HepG2 (cell line): ENCODE data around the gene APRT. TPM values are rescaled to one million over a fixed set of nuclear protein-coding genes. Genes with fewer than 3 reads are reported as not detected.

Experiments
- ATF2 ChIP-seq: sonication (generic); formaldehyde crosslinking; IDR thresholded peaks from 2 replicates; pipeline ENCODE4 v1.4.0; 2020; ENCODE audit warnings: missing genetic modification reagents
- ATF5 ChIP-seq: sonication (generic); formaldehyde crosslinking; IDR thresholded peaks from 2 replicates; pipeline ENCODE4 v1.4.0; 2020; ENCODE audit warnings: mild to moderate bottlenecking, low read depth, missing genetic modification reagents
- DMAP1 ChIP-seq: IDR thresholded peaks from 2 replicates; pipeline ENCODE4 v1.6.1; 2016
- FOXC1 ChIP-seq: sonication (generic); formaldehyde crosslinking; IDR thresholded peaks from 2 replicates; pipeline ENCODE4 v1.8.0; 2022; ENCODE audit warnings: mild to moderate bottlenecking, missing genetic modification reagents, borderline replicate concordance
- HES4 ChIP-seq: sonication (generic); formaldehyde crosslinking; IDR thresholded peaks from 2 replicates; pipeline ENCODE4 v1.9.0; 2021; ENCODE audit warnings: mild to moderate bottlenecking, missing genetic modification reagents, borderline replicate concordance
- IKZF4 ChIP-seq: sonication (generic); formaldehyde crosslinking; IDR thresholded peaks from 2 replicates; pipeline ENCODE4 v1.5.1; 2020; ENCODE audit warnings: borderline replicate concordance, mild to moderate bottlenecking, low read depth, missing genetic modification reagents; ENCODE audit errors: not compliant biosample characterization
- KAT7 ChIP-seq: IDR thresholded peaks from 2 replicates; pipeline ENCODE4 v1.6.1; 2018; ENCODE audit warnings: borderline replicate concordance, missing compliant biosample characterization
- MXD1 ChIP-seq: sonication (generic); formaldehyde crosslinking; IDR thresholded peaks from 2 replicates; pipeline ENCODE4 v1.4.0; 2020; ENCODE audit warnings: mild to moderate bottlenecking, missing genetic modification reagents
- MXD4 ChIP-seq: IDR thresholded peaks from 2 replicates; pipeline ENCODE4 v1.6.1; 2016; ENCODE audit warnings: mild to moderate bottlenecking, missing biosample characterization, missing genetic modification reagents
- NKX3-1 ChIP-seq: sonication (generic); formaldehyde crosslinking; IDR thresholded peaks from 2 replicates; pipeline ENCODE4 v1.5.0; 2020; ENCODE audit warnings: missing genetic modification reagents
- NR2F2 ChIP-seq: IDR thresholded peaks from 2 replicates; pipeline ENCODE4 v1.6.1; 2012; ENCODE audit warnings: low read depth, inconsistent platforms, borderline replicate concordance
- PAWR ChIP-seq: sonication (generic); formaldehyde crosslinking; IDR thresholded peaks from 2 replicates; pipeline ENCODE4 v1.4.0; 2020; ENCODE audit warnings: missing genetic modification reagents, mild to moderate bottlenecking, borderline replicate concordance
- PLRG1 ChIP-seq: fragments of 450-650 bp; conservative IDR thresholded peaks from 2 replicates; pipeline ENCODE4 v1.6.1; 2016
- POLR2A ChIP-seq, 2 experiments: IDR thresholded peaks; 2 replicates each; pipeline ENCODE4 v1.6.1; 2011; ENCODE audit warnings: low read depth in 2 of 2, low read length in 2 of 2, mild to moderate bottlenecking in 1 of 2, moderate library complexity in 1 of 2; ENCODE audit not compliant: insufficient read depth in 1 of 2
- SP140L ChIP-seq: sonication (generic); formaldehyde crosslinking; IDR thresholded peaks from 2 replicates; pipeline ENCODE4 v1.4.0; 2020; ENCODE audit warnings: missing genetic modification reagents, borderline replicate concordance
- TOPORS ChIP-seq: sonication (generic); formaldehyde crosslinking; IDR thresholded peaks from 2 replicates; pipeline ENCODE4 v1.8.0; 2023; ENCODE audit warnings: mild to moderate bottlenecking, missing genetic modification reagents
- ZBTB1 ChIP-seq: sonication (generic); formaldehyde crosslinking; IDR thresholded peaks from 2 replicates; pipeline ENCODE4 v1.4.0; 2020; ENCODE audit warnings: missing genetic modification reagents, borderline replicate concordance
- ZIK1 ChIP-seq: sonication (generic); formaldehyde crosslinking; IDR thresholded peaks from 2 replicates; pipeline ENCODE4 v1.5.0; 2020; ENCODE audit warnings: mild to moderate bottlenecking, low read depth, missing genetic modification reagents, borderline replicate concordance
- ZNF235 ChIP-seq: sonication (generic); formaldehyde crosslinking; IDR thresholded peaks from 2 replicates; pipeline ENCODE4 v1.8.1; 2023; ENCODE audit warnings: mild to moderate bottlenecking, missing genetic modification reagents, borderline replicate concordance
- ZNF512B ChIP-seq: sonication (generic); formaldehyde crosslinking; IDR thresholded peaks from 2 replicates; pipeline ENCODE4 v1.5.1; 2020; ENCODE audit warnings: missing genetic modification reagents, mild to moderate bottlenecking, borderline replicate concordance
- ZNF710 ChIP-seq: sonication (generic); formaldehyde crosslinking; IDR thresholded peaks from 2 replicates; pipeline ENCODE4 v1.5.0; 2020; ENCODE audit warnings: mild to moderate bottlenecking, missing genetic modification reagents, borderline replicate concordance
- ZNF713 ChIP-seq: sonication (generic); formaldehyde crosslinking; IDR thresholded peaks from 2 replicates; pipeline ENCODE4 v1.4.0; 2020; ENCODE audit warnings: mild to moderate bottlenecking, missing genetic modification reagents
- polyA plus RNA-seq, 8 experiments: library from polyadenylated mRNA; depleted of rRNA in 3 of 8; stranded (reverse) in 7 of 8; unstranded in 1 of 8; fragments of >200 nt; fragmentation: Illumina TruSeq in 4 of 8; extraction: Trizol in 4 of 8; gene quantifications; 2 replicates each; pipeline versions ENCODE4 v1.2.1 to v1.2.3, GENCODE V29; 2011 to 2016; ENCODE audit warnings: low read depth in 4 of 8, missing spikeins in 1 of 8, mixed read lengths in 1 of 8; ENCODE audit not compliant: insufficient read depth in 1 of 8
- total RNA-seq, 5 experiments: library from RNA; depleted of rRNA; stranded (reverse); fragments of >200 nt; fragmentation: Illumina TruSeq; extraction: Trizol; gene quantifications; 2 replicates each; pipeline ENCODE4 v1.2.3, GENCODE V29; 2016; ENCODE audit warnings: low read depth in 1 of 5

APRT gene
- total and polyA plus RNA-seq, 2 of the 13 experiments (the other 11 are each of a cell fraction or from before 2014, with no cell fraction given) = 155 to 242 TPM

GRCh38 chr16:88811769-88812512 lies at the start of gene APRT (continued):
- TF ChIP-seq ZNF710 (CRISPR knock-in tag) (peak; percentile 83), MXD1 (peak; percentile 63), ATF2 (peak; percentile 35; the same call in 1 of the 2 replicates), KAT7 (CRISPR knock-in tag) (peak; percentile 43; the same call in 1 of the 2 replicates), ZNF235 (CRISPR knock-in tag) (peak; percentile 43; the same call in 1 of the 2 replicates), ZNF512B (CRISPR knock-in tag) (no peak), PLRG1 (no peak), NR2F2 (peak; percentile 25; the same call in 1 of the 2 replicates), FOXC1 (CRISPR knock-in tag) (0 out of 2 replicates have a peak, but pooled peaks have one; percentile 23), ATF5 (CRISPR knock-in tag) (peak; percentile 82; the same call in 1 of the 2 replicates), SP140L (CRISPR knock-in tag) (no peak), PAWR (CRISPR knock-in tag) (peak; percentile 85), MXD4 (CRISPR knock-in tag) (peak; percentile 78; the same call in 1 of the 2 replicates), POLR2A (IDR thresholded peaks at IDR 0.05; ENCODE audit: insufficient read depth in 1 of 2, low read depth in 2 of 2, low read length in 2 of 2) (peak in 1 of 2 experiments; percentile 94; a peak in 2 of 4 replicates), DMAP1 (CRISPR knock-in tag) (peak; percentile 99), ZBTB1 (CRISPR knock-in tag) (no peak), HES4 (CRISPR knock-in tag) (peak; percentile 53), TOPORS (CRISPR knock-in tag) (no peak; the same call in none of the 2 replicates), ZIK1 (CRISPR knock-in tag) (no peak; the same call in 1 of the 2 replicates), ZNF713 (CRISPR knock-in tag) (no peak), IKZF4 (peak; percentile 20), NKX3-1 (CRISPR knock-in tag) (peak; percentile 16)
